Effector memory CD4-positive, alpha-beta T cell (primary cell): ENCODE data around the gene GSTM1.
A peak's percentile ranks its signal among the peaks of the same experiment; 100 is the strongest.

Experiments
- DNase-seq, 3 donors: peaks; one replicate each; pipeline ENCODE4 v3.0.0-alpha.2; 2020
- H3K27ac ChIP-seq: 2 replicates; pipeline ENCODE4 v1.7.0; 2013; ENCODE audit warnings: mild to moderate bottlenecking, low read length, moderate library complexity; ENCODE audit not compliant: insufficient read depth, poor library complexity, severe bottlenecking
- H3K27me3 ChIP-seq: replicated peaks from 2 replicates; pipeline ENCODE4 v1.7.0; 2013; ENCODE audit warnings: mild to moderate bottlenecking, low read length; ENCODE audit not compliant: insufficient read depth, control insufficient read depth, poor library complexity, severe bottlenecking
- H3K36me3 ChIP-seq: 2 replicates; pipeline ENCODE4 v1.7.0; 2013; ENCODE audit warnings: mild to moderate bottlenecking, low read length, moderate library complexity; ENCODE audit not compliant: control insufficient read depth, insufficient read depth
- H3K4me1 ChIP-seq: 2 replicates; pipeline ENCODE4 v1.7.0; 2013; ENCODE audit warnings: low read length, mild to moderate bottlenecking; ENCODE audit not compliant: control insufficient read depth, insufficient read depth, poor library complexity, severe bottlenecking
- H3K4me3 ChIP-seq: 2 replicates; pipeline ENCODE4 v1.7.0; 2013; ENCODE audit warnings: low read length, low read depth, mild to moderate bottlenecking; ENCODE audit not compliant: insufficient read depth, poor library complexity, severe bottlenecking
- H3K9me3 ChIP-seq: 2 replicates; pipeline ENCODE4 v1.7.0; 2013; ENCODE audit warnings: mild to moderate bottlenecking, low read length, moderate library complexity; ENCODE audit not compliant: control insufficient read depth

GSTM1 gene

DNA sequence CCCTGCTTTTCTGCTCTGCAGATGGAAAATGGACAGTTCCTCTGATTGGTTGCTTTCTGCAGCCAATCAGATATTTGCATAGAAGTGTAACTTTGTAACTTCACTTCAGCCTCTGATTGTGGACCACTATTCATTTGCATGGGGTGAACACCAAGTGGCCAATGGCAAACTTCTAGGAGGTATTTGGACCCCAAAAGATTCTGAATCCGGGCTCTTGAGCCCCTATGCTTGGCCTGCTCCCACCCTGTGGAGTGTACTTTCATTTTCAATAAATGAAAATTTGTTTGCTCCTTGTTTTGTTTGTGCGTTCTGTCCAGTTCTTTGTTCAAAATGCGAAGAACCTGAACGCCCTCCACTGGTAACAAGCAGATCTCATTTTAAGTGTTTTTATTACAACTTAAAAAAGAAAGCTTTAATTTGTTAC, 38.1 kb upstream of the GSTM1 start:
- Histone ChIP-seq H3K27me3 (no peaks in the 10 kb centered on the region), H3K27ac (no peak overlapping the region), H3K36me3 (no peaks in the 10 kb centered on the region), H3K9me3 (no peaks in the 10 kb centered on the region), H3K4me3 (no peak overlapping the region), H3K4me1 (no peaks in the 10 kb centered on the region)
- DNase-seq = no peak

GRCh38 chr1:109650609-109651008, 37.0 kb upstream of the GSTM1 start:
- DNase-seq = no peak
- Histone ChIP-seq H3K36me3 (no peaks in the 10 kb centered on the region), H3K27me3 (no peaks in the 10 kb centered on the region), H3K4me3 (no peak overlapping the region), H3K4me1 (peaks cover 3% of the 10 kb centered on the region), H3K27ac (no peak overlapping the region), H3K9me3 (no peaks in the 10 kb centered on the region)

- H3K27ac ChIP-seq = no peak overlapping the region
- peaks cover 4% of the 10 kb centered on the region for H3K4me1 ChIP-seq
- H3K27me3 ChIP-seq = no peaks in the 10 kb centered on the region
- H3K9me3 ChIP-seq = no peaks in the 10 kb centered on the region
- no peak overlapping the region for H3K4me3 ChIP-seq
- DNase-seq = no peak
- H3K36me3 ChIP-seq = no peaks in the 10 kb centered on the region
Observed at GRCh38 chr1:109652402-109652801, 35.2 kb upstream of the GSTM1 start.

GRCh38 chr1:109653306-109653705, 34.3 kb upstream of the GSTM1 start:
- Histone ChIP-seq H3K27ac (no peak overlapping the region), H3K9me3 (no peaks in the 10 kb centered on the region), H3K4me3 (no peak overlapping the region), H3K4me1 (peaks cover 4% of the 10 kb centered on the region), H3K36me3 (no peaks in the 10 kb centered on the region), H3K27me3 (no peaks in the 10 kb centered on the region)
- no peak for DNase-seq

DNA sequence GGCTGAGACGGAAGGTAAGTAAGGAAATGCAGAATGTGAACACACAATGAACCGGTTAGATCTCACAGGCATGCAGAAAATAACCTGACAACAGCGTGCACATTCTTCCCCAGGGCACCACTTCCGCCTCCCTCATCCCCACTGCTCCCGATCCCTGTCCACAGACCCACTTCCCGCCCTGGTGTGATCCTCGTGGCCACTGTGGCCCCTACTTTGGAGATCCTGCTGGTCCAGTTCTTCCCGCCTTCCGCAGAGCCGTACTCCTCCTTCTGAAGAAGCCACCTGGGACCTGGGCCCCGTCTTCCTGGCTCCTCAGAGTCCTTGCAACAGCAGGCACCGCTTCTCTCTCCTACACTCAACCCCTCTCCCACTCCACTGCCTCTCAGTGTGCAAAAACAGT, 33.1 kb upstream of the GSTM1 start:
- Histone ChIP-seq H3K4me1 (peaks cover 4% of the 10 kb centered on the region), H3K4me3 (no peak overlapping the region), H3K9me3 (no peaks in the 10 kb centered on the region), H3K27me3 (no peaks in the 10 kb centered on the region), H3K27ac (no peak overlapping the region), H3K36me3 (no peaks in the 10 kb centered on the region)
- DNase-seq = no peak

- peak within 1 kb of the TSS; percentile 46 for H3K27ac ChIP-seq
- H3K4me1 ChIP-seq = peaks cover 4% of the 10 kb centered on the region
- H3K27me3 ChIP-seq = no peaks in the 10 kb centered on the region
- H3K9me3 ChIP-seq = no peaks in the 10 kb centered on the region
- no peaks in the 10 kb centered on the region for H3K36me3 ChIP-seq
- peak; percentile 24 to 55 (median 42) for DNase-seq
- peak within 1 kb of the TSS; percentile 90 for H3K4me3 ChIP-seq
Observed at GRCh38 chr1:109655615-109656519, 31.8 kb upstream of the GSTM1 start, which contains the start of gene GSTM4. Gene GSTM4, plus strand, starts transcription at chr1:109656099. Its CDS starts 291 bp downstream, at chr1:109656390.

DNA sequence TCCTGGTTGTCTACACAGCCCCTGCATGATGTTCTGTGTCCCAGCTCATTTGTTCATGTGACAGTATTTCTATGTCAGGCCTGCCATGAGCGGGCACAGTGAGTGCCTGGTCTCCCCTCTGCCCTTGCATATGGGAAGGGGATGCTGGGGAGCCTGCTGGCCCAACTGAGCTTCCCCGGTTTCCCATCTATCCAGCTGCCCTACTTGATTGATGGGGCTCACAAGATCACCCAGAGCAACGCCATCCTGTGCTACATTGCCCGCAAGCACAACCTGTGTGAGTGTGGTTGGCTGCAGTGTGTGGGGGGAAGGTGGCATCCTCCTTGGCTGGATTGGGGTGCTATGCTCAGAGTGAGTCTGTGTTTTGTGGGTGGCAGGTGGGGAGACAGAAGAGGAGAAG, 30.2 kb upstream of the GSTM1 start:
- Histone ChIP-seq H3K27me3 (no peaks in the 10 kb centered on the region), H3K4me3 (no peak overlapping the region), H3K27ac (no peak overlapping the region), H3K9me3 (no peaks in the 10 kb centered on the region), H3K36me3 (no peaks in the 10 kb centered on the region), H3K4me1 (peaks cover 4% of the 10 kb centered on the region)
- DNase-seq = no peak

DNA sequence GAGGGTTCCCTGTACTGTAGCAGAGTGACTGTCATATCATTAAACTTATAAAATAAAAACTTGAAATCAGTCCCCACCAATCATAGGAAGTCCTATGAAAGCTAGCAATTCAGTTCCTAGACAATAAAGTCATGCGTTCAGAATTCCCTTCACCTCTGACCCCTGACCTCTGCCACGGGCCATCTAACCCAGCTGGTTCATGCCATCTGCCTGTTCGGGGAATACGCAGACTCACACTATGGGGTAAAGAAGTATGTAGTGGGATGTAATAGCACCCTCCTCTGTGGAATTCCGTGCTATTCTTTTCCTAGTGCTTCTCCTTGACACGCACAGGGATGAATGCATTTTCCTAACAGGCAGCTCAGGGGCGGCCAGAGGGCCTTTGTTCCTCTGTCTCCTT, 29.6 kb upstream of the GSTM1 start:
- no peaks in the 10 kb centered on the region for H3K36me3 ChIP-seq
- peaks cover 4% of the 10 kb centered on the region for H3K4me1 ChIP-seq
- no peaks in the 10 kb centered on the region for H3K27me3 ChIP-seq
- no peak overlapping the region for H3K27ac ChIP-seq
- H3K4me3 ChIP-seq = no peak overlapping the region
- DNase-seq = no peak
- no peaks in the 10 kb centered on the region for H3K9me3 ChIP-seq

DNA sequence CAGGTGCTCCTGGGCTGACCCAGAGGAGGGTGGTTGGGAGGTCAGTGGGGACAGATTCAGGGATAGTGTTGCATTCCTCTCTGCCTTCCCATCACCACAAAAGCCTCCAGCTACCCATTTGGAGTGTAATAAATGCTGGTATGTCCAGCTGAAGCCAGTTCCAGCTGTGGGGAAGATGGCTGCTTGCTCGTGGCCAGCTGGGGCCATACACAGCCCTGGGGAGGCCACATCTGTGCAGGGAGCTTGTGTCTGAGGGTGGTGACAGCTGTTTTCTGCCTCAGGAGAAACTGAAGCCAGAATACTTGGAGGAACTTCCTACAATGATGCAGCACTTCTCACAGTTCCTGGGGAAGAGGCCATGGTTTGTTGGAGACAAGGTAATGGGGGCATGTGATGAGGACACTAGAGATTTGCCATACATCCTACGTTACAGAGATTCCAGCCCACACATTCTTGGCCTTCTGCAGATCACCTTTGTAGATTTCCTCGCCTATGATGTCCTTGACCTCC, 29.0 kb upstream of the GSTM1 start:
- no peaks in the 10 kb centered on the region for H3K9me3 ChIP-seq
- H3K36me3 ChIP-seq = no peaks in the 10 kb centered on the region
- H3K4me1 ChIP-seq = peaks cover 4% of the 10 kb centered on the region
- H3K4me3 ChIP-seq = no peak overlapping the region
- DNase-seq = no peak
- no peak overlapping the region for H3K27ac ChIP-seq
- no peaks in the 10 kb centered on the region for H3K27me3 ChIP-seq

- H3K9me3 ChIP-seq = no peaks in the 10 kb centered on the region
- H3K36me3 ChIP-seq = no peaks in the 10 kb centered on the region
- no peak for DNase-seq
- no peak overlapping the region for H3K27ac ChIP-seq
- H3K27me3 ChIP-seq = no peaks in the 10 kb centered on the region
- H3K4me3 ChIP-seq = no peak overlapping the region
- peaks cover 4% of the 10 kb centered on the region for H3K4me1 ChIP-seq
Observed at GRCh38 chr1:109659145-109659544, 28.5 kb upstream of the GSTM1 start.
